ENCODE results near the gene OPRPN.

The OPRPN gene

GRCh38 chr4:70425306-70425705, 27.6 kb downstream of the OPRPN start:
- no peak for TF ChIP-seq EP300 (IDR thresholded peaks at IDR 0.05; ENCODE audit: borderline replicate concordance)
- no peak for TF ChIP-seq CREB1 (IDR thresholded peaks at IDR 0.05; ENCODE audit: low read depth)
- no peak for TF ChIP-seq TEAD4 (IDR thresholded peaks at IDR 0.05)
- no peak for TF ChIP-seq REST (IDR thresholded peaks at IDR 0.05; ENCODE audit: low read depth)
- TF ChIP-seq TCF12 (IDR thresholded peaks at IDR 0.05; ENCODE audit: low read depth) = no peak
- TF ChIP-seq USF1 (IDR thresholded peaks at IDR 0.05) = no peak
- TF ChIP-seq RAD21 (IDR thresholded peaks at IDR 0.05; ENCODE audit: low read depth) = no peak
- TF ChIP-seq MAX (IDR thresholded peaks at IDR 0.05) = no peak
- TF ChIP-seq FOXM1 (IDR thresholded peaks at IDR 0.05; ENCODE audit: borderline replicate concordance, low read depth) = no peak
- TF ChIP-seq EGR1 (IDR thresholded peaks at IDR 0.05) = no peak
- no peak for TF ChIP-seq TAF1 (IDR thresholded peaks at IDR 0.05; ENCODE audit: low read depth)
- no peak for TF ChIP-seq NFIC (IDR thresholded peaks at IDR 0.05)

- TF ChIP-seq EP300 (IDR thresholded peaks at IDR 0.05; ENCODE audit: borderline replicate concordance) (no peak), MAX (IDR thresholded peaks at IDR 0.05) (no peak), USF1 (IDR thresholded peaks at IDR 0.05) (no peak)
These were observed 29.0 kb downstream of the OPRPN start for GRCh38 chr4:70426789-70427188.

- TF ChIP-seq FOXM1 (IDR thresholded peaks at IDR 0.05; ENCODE audit: borderline replicate concordance, low read depth) (no peak), REST (IDR thresholded peaks at IDR 0.05; ENCODE audit: low read depth) (no peak), RAD21 (IDR thresholded peaks at IDR 0.05; ENCODE audit: low read depth) (no peak), EGR1 (IDR thresholded peaks at IDR 0.05) (no peak), ZBTB7A (IDR thresholded peaks at IDR 0.05; ENCODE audit: low read depth) (no peak), TEAD4 (IDR thresholded peaks at IDR 0.05) (no peak), NFIC (IDR thresholded peaks at IDR 0.05) (no peak)
These were observed 39.5 kb downstream of the OPRPN start for GRCh38 chr4:70437197-70437596.

- no peak for TF ChIP-seq ZBTB7A (IDR thresholded peaks at IDR 0.05; ENCODE audit: low read depth)
- TF ChIP-seq CEBPB (IDR thresholded peaks at IDR 0.05) = no peak
- no peak for TF ChIP-seq USF1 (IDR thresholded peaks at IDR 0.05)
- TF ChIP-seq CREB1 (IDR thresholded peaks at IDR 0.05; ENCODE audit: low read depth) = no peak
These were observed 44.7 kb downstream of the OPRPN start for GRCh38 chr4:70442474-70442873.

- no peak for TF ChIP-seq TEAD4 (IDR thresholded peaks at IDR 0.05)
- no peak for TF ChIP-seq YY1 (IDR thresholded peaks at IDR 0.05; ENCODE audit: low read depth)
- TF ChIP-seq MAX (IDR thresholded peaks at IDR 0.05) = no peak
- TF ChIP-seq ZBTB7A (IDR thresholded peaks at IDR 0.05; ENCODE audit: low read depth) = no peak
- TF ChIP-seq TAF1 (IDR thresholded peaks at IDR 0.05; ENCODE audit: low read depth) = no peak
- no peak for TF ChIP-seq EGR1 (IDR thresholded peaks at IDR 0.05)
- no peak for TF ChIP-seq EP300 (IDR thresholded peaks at IDR 0.05; ENCODE audit: borderline replicate concordance)
- no peak for TF ChIP-seq TCF12 (IDR thresholded peaks at IDR 0.05; ENCODE audit: low read depth)
- no peak for TF ChIP-seq NFIC (IDR thresholded peaks at IDR 0.05)
- TF ChIP-seq RAD21 (IDR thresholded peaks at IDR 0.05; ENCODE audit: low read depth) = no peak
- no peak for TF ChIP-seq FOXM1 (IDR thresholded peaks at IDR 0.05; ENCODE audit: borderline replicate concordance, low read depth)
- TF ChIP-seq CEBPB (IDR thresholded peaks at IDR 0.05) = no peak
- no peak for TF ChIP-seq REST (IDR thresholded peaks at IDR 0.05; ENCODE audit: low read depth)
- TF ChIP-seq USF1 (IDR thresholded peaks at IDR 0.05) = no peak
- no peak for TF ChIP-seq CREB1 (IDR thresholded peaks at IDR 0.05; ENCODE audit: low read depth)
These were observed 45.6 kb downstream of the OPRPN start for GRCh38 chr4:70443329-70443728.

Data from Ishikawa (cell line).